Measurements from ENCODE around the gene SLC24A4. TPM values are rescaled to one million over a fixed set of nuclear protein-coding genes. Genes with fewer than 3 reads are reported as not detected.

The SLC24A4 gene
- polyA plus RNA-seq, 1 donor from 2014 or later, result 0.17 TPM

DNA sequence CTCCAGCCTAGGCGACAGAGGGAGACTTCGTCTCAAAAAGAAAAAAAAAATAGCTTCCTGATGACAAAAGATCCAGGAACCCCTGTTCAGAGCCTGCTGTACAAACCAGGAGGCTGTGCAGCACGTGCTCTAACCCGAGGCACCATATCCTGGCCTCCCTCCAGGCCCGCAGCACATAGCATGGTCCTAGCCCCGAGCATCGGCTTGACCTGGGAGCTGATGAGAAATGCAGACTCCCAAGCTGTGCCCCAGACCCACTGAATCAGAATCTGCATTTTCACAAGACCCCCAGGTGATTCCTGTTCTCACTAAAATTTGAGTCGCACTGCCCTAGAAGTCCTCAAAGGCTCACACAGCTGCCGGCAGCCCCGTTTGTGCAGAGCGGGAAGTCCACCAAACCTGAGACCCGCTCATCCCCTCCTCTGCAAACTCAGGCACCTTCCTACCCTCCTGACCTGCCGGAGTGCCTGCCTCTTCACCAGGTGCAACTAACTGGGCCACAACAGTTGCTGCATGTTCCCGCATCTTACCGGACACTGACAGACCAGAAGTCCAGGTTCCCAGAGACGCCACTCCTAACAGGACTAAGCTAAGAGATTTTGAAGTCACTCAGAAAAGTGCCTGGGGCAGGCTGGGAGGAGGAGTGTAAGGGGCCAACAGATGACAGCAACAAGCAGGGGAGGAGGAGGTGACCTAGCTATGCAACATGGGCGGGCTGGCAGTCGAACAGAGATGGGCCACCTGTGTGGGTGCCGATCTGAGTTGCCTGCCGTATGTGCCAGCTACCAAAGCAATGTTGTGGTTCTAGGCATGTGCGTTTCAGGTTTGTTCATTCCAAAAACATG, 166.7 kb downstream of the SLC24A4 start:
- H3K9me3 ChIP-seq (ENCODE audit: low read length), result no peaks in the 10 kb centered on the region
- no peak overlapping the region for H3K4me2 ChIP-seq (ENCODE audit: low read length)
- H2AFZ ChIP-seq (ENCODE audit: low read depth, low read length), result no peak overlapping the region
- H4K20me1 ChIP-seq (ENCODE audit: insufficient read depth), result no peaks in the 10 kb centered on the region
- no peaks in the 10 kb centered on the region for H3K79me2 ChIP-seq (replicated peaks; ENCODE audit: insufficient read depth, low read length)
- no peak overlapping the region for H3K9ac ChIP-seq (ENCODE audit: low read length)
- H3K27ac ChIP-seq (ENCODE audit: low read length), result no peak overlapping the region
- TF ChIP-seq RAD21 (conservative IDR thresholded peaks at IDR 0.05), result no peak
- TF ChIP-seq SMC3 (conservative IDR thresholded peaks at IDR 0.05; ENCODE audit: poor library complexity), result no peak
- no peak for TF ChIP-seq POLR2AphosphoS5 (IDR thresholded peaks at IDR 0.05)
- TF ChIP-seq, protein P1, sequence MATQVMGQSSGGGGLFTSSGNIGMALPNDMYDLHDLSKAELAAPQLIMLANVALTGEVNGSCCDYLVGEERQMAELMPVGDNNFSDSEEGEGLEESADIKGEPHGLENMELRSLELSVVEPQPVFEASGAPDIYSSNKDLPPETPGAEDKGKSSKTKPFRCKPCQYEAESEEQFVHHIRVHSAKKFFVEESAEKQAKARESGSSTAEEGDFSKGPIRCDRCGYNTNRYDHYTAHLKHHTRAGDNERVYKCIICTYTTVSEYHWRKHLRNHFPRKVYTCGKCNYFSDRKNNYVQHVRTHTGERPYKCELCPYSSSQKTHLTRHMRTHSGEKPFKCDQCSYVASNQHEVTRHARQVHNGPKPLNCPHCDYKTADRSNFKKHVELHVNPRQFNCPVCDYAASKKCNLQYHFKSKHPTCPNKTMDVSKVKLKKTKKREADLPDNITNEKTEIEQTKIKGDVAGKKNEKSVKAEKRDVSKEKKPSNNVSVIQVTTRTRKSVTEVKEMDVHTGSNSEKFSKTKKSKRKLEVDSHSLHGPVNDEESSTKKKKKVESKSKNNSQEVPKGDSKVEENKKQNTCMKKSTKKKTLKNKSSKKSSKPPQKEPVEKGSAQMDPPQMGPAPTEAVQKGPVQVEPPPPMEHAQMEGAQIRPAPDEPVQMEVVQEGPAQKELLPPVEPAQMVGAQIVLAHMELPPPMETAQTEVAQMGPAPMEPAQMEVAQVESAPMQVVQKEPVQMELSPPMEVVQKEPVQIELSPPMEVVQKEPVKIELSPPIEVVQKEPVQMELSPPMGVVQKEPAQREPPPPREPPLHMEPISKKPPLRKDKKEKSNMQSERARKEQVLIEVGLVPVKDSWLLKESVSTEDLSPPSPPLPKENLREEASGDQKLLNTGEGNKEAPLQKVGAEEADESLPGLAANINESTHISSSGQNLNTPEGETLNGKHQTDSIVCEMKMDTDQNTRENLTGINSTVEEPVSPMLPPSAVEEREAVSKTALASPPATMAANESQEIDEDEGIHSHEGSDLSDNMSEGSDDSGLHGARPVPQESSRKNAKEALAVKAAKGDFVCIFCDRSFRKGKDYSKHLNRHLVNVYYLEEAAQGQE (IDR thresholded peaks at IDR 0.05; ENCODE audit: borderline replicate concordance), result no peak
- no peak for TF ChIP-seq EP300 (conservative IDR thresholded peaks at IDR 0.05; ENCODE audit: poor library complexity, severe bottlenecking)
- TF ChIP-seq, protein P2, sequence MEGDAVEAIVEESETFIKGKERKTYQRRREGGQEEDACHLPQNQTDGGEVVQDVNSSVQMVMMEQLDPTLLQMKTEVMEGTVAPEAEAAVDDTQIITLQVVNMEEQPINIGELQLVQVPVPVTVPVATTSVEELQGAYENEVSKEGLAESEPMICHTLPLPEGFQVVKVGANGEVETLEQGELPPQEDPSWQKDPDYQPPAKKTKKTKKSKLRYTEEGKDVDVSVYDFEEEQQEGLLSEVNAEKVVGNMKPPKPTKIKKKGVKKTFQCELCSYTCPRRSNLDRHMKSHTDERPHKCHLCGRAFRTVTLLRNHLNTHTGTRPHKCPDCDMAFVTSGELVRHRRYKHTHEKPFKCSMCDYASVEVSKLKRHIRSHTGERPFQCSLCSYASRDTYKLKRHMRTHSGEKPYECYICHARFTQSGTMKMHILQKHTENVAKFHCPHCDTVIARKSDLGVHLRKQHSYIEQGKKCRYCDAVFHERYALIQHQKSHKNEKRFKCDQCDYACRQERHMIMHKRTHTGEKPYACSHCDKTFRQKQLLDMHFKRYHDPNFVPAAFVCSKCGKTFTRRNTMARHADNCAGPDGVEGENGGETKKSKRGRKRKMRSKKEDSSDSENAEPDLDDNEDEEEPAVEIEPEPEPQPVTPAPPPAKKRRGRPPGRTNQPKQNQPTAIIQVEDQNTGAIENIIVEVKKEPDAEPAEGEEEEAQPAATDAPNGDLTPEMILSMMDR (IDR thresholded peaks at IDR 0.05; ENCODE audit: poor library complexity, severe bottlenecking), result no peak
- no peak for TF ChIP-seq EZH2 (IDR thresholded peaks at IDR 0.05; ENCODE audit: borderline replicate concordance, insufficient read depth, low read length, poor library complexity, severe bottlenecking)
- TF ChIP-seq TAF1 (IDR thresholded peaks at IDR 0.05; ENCODE audit: low read depth), result no peak
- no peak for TF ChIP-seq MXI1 (conservative IDR thresholded peaks at IDR 0.05; ENCODE audit: poor library complexity, severe bottlenecking)
- H3K4me3 ChIP-seq (ENCODE audit: low read length), result no peak overlapping the region
- H3K9me2 ChIP-seq (ENCODE audit: insufficient read depth, low read length), result no peaks in the 10 kb centered on the region
- H3K36me3 ChIP-seq (ENCODE audit: insufficient read depth, low read length), result no peaks in the 10 kb centered on the region
- no peaks in the 10 kb centered on the region for H3F3A ChIP-seq (ENCODE audit: insufficient read depth, low read length, poor library complexity, severe bottlenecking)
- H3K27me3 ChIP-seq (ENCODE audit: insufficient read depth, low read depth, low read length), result no peaks in the 10 kb centered on the region

DNA sequence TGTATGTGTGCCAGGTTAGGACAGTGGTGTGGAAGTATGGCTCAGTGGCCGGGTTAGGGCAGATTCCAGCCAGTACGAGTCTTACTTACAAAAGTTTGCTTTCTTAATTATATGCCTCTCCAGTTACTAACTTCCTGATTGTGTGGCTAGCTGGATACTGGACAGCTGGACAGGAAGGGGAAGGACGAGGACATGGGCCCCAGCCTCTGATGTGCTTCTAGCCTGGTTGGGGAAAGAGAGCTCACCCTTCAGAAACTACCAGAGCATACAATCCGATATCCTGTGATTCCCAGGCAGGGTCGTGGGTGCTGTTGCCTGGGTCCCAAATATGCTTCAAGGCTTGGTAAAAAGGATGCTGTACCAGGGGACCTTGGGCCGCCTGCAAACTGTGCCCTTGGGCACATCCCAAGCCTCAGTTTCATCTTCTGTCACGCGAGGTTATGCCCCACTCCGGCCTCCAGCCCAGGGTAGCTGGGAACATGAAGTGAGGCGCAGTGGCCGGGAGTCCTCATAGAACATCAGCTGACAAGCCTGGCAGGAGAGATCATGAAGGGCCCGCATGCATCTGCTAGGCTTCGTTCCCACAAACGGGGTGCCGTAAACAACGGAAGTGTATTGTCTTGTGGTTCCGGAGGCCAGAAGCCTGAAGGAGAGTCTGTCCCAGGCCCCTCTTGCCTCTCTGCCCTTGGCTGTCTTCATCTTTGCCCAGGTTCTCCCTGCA, 167.4 kb downstream of the SLC24A4 start:
- Histone ChIP-seq H3K27me3 (ENCODE audit: insufficient read depth, low read depth, low read length) (no peaks in the 10 kb centered on the region), H3K9ac (ENCODE audit: low read length) (no peak overlapping the region), H3K79me2 (replicated peaks; ENCODE audit: insufficient read depth, low read length) (no peaks in the 10 kb centered on the region), H3K9me3 (ENCODE audit: low read length) (no peaks in the 10 kb centered on the region), H2AFZ (ENCODE audit: low read depth, low read length) (no peak overlapping the region), H3K36me3 (ENCODE audit: insufficient read depth, low read length) (no peaks in the 10 kb centered on the region), H4K20me1 (ENCODE audit: insufficient read depth) (no peaks in the 10 kb centered on the region), H3K4me2 (ENCODE audit: low read length) (no peak overlapping the region), H3F3A (ENCODE audit: insufficient read depth, low read length, poor library complexity, severe bottlenecking) (no peaks in the 10 kb centered on the region), H3K27ac (ENCODE audit: low read length) (no peak overlapping the region), H3K9me2 (ENCODE audit: insufficient read depth, low read length) (no peaks in the 10 kb centered on the region), H3K4me3 (ENCODE audit: low read length) (no peak overlapping the region)
- TF ChIP-seq EP300 (conservative IDR thresholded peaks at IDR 0.05; ENCODE audit: poor library complexity, severe bottlenecking) (no peak), RAD21 (conservative IDR thresholded peaks at IDR 0.05) (no peak), POLR2AphosphoS5 (IDR thresholded peaks at IDR 0.05) (no peak), TAF1 (IDR thresholded peaks at IDR 0.05; ENCODE audit: low read depth) (no peak), MXI1 (conservative IDR thresholded peaks at IDR 0.05; ENCODE audit: poor library complexity, severe bottlenecking) (no peak)
- TF ChIP-seq, protein P1 (IDR thresholded peaks at IDR 0.05; ENCODE audit: borderline replicate concordance), result no peak

Data from neural cell (in vitro differentiated cells).